GM18907 (cell line): ENCODE data around the gene KIAA0408.
"Not testable (repeated sequence)": the region's sequence is repeated elsewhere in the genome, so short reads cannot be mapped to it uniquely, and the experiment has no call there.

Source experiments
- ATAC-seq: cut with Tn5 transposase; IDR thresholded peaks from one replicate; pipeline ENCODE4 v1.9.1; 2021; ENCODE audit warnings: mild to moderate bottlenecking, moderate library complexity; ENCODE audit not compliant: unreplicated experiment

Gene KIAA0408

GRCh38 chr6:127464161-127464880 is 5.1 kb upstream of the KIAA0408 start:
- ATAC-seq = no peak

GRCh38 chr6:127463056-127463455 is 3.9 kb upstream of the KIAA0408 start:
- no peak for ATAC-seq

GRCh38 chr6:127462376-127462775 is 3.2 kb upstream of the KIAA0408 start:
- ATAC-seq = no peak

GRCh38 chr6:127460465-127460864 is 1.3 kb upstream of the KIAA0408 start:
- no peak for ATAC-seq

- no peak for ATAC-seq
Measured at GRCh38 chr6:127458817-127459216, 372 bp downstream of the KIAA0408 start.

- ATAC-seq = no peak
Measured at GRCh38 chr6:127458222-127458621, 967 bp downstream of the KIAA0408 start.

- no peak for ATAC-seq
Measured at GRCh38 chr6:127457456-127458064, 1.6 kb downstream of the KIAA0408 start.

- ATAC-seq = no peak
Measured at GRCh38 chr6:127456465-127456864, 2.7 kb downstream of the KIAA0408 start.

- ATAC-seq = no peak
Measured at GRCh38 chr6:127453845-127454619, 5.2 kb downstream of the KIAA0408 start.

- ATAC-seq = no peak
Measured at GRCh38 chr6:127452803-127453202, 6.4 kb downstream of the KIAA0408 start.

- no peak for ATAC-seq
Measured at GRCh38 chr6:127451388-127451787, 7.8 kb downstream of the KIAA0408 start.

GRCh38 chr6:127447780-127448179 is 11.4 kb downstream of the KIAA0408 start:
- ATAC-seq = no peak

- ATAC-seq = no peak
Measured at GRCh38 chr6:127446356-127446755, 12.8 kb downstream of the KIAA0408 start.

GRCh38 chr6:127441881-127442280 is 17.3 kb downstream of the KIAA0408 start:
- no peak for ATAC-seq

GRCh38 chr6:127439718-127440117 is 19.5 kb downstream of the KIAA0408 start:
- no peak for ATAC-seq

- ATAC-seq = no peak
Measured at GRCh38 chr6:127436578-127437110, 22.5 kb downstream of the KIAA0408 start.

- no peak for ATAC-seq
Measured at GRCh38 chr6:127435626-127436220, 23.5 kb downstream of the KIAA0408 start.

GRCh38 chr6:127434651-127435050 is 24.5 kb downstream of the KIAA0408 start:
- no peak for ATAC-seq

GRCh38 chr6:127428562-127428961 is 30.6 kb downstream of the KIAA0408 start:
- not testable (repeated sequence) for ATAC-seq

GRCh38 chr6:127423921-127424320 is 35.3 kb downstream of the KIAA0408 start:
- no peak for ATAC-seq

- ATAC-seq = not testable (repeated sequence)
Measured at GRCh38 chr6:127421164-127421563, 38.0 kb downstream of the KIAA0408 start.
